Transverse colon (tissue), 4 donors: ENCODE results near the gene IRX5. TPM values are rescaled to one million over a fixed set of nuclear protein-coding genes. Genes with fewer than 3 reads are reported as not detected.

ENCODE experiments used
- DNase-seq: peaks from one replicate; pipeline ENCODE4 v3.0.0-alpha.2; 2019
- H3K27ac ChIP-seq, 4 donors: fragments of 200-600 bp; sonication (generic); 2 replicates each; pipeline ENCODE4 v1.5.1; 2016 to 2018; ENCODE audit warnings: inconsistent platforms in 4 of 4
- H3K27me3 ChIP-seq: fragments of 200-600 bp; sonication (generic); 2 replicates; pipeline ENCODE4 v1.5.1; 2017; ENCODE audit warnings: inconsistent platforms
- H3K36me3 ChIP-seq, 4 donors: fragments of 200-600 bp; sonication (generic); 2 replicates each; pipeline ENCODE4 v1.5.1; 2017 to 2019; ENCODE audit warnings: inconsistent platforms in 4 of 4
- H3K4me1 ChIP-seq, 4 donors: fragments of 200-600 bp; sonication (generic); 2 replicates each; pipeline ENCODE4 v1.5.1; 2017 to 2020; ENCODE audit warnings: inconsistent platforms in 4 of 4
- H3K4me3 ChIP-seq, 4 donors: fragments of 200-600 bp; sonication (generic); 1 replicate in 1 of 4; 2 replicates in 3 of 4; pipeline versions ENCODE4 v1.5.1 to v1.6.1; 2017 to 2019; ENCODE audit warnings: inconsistent platforms in 4 of 4
- H3K9me3 ChIP-seq, 2 donors: fragments of 200-600 bp; sonication (generic); 2 replicates each; pipeline ENCODE4 v1.5.1; 2017 to 2019; ENCODE audit warnings: inconsistent platforms in 2 of 2
- CTCF ChIP-seq, 5 experiments: fragments of 200-600 bp in 3 of 5; fragments of 450-650 bp in 2 of 5; sonication (generic) in 3 of 5; IDR thresholded peaks; 1 replicate in 2 of 5; 2 replicates in 3 of 5; pipeline ENCODE4 v1.5.1; 2016 to 2017; ENCODE audit warnings: antibody characterized with exemption in 5 of 5, inconsistent platforms in 3 of 5, mild to moderate bottlenecking in 2 of 5, moderate library complexity in 1 of 5
- EP300 ChIP-seq: sonication (generic); formaldehyde crosslinking; IDR thresholded peaks from one replicate; pipeline ENCODE4 v1.6.1; 2017; ENCODE audit warnings: antibody characterized with exemption, low read depth
- POLR2A ChIP-seq: fragments of 450-650 bp; IDR thresholded peaks from one replicate; pipeline ENCODE4 v1.6.1; 2016; ENCODE audit warnings: antibody characterized with exemption, mild to moderate bottlenecking, moderate library complexity
- POLR2AphosphoS5 ChIP-seq, 3 donors: sonication (generic); formaldehyde crosslinking; IDR thresholded peaks; one replicate each; pipeline ENCODE4 v1.6.1; 2016; ENCODE audit warnings: antibody characterized with exemption in 3 of 3
- WGBS, 2 donors: methylation state at CpG; one replicate each; pipeline ENCODE4 v1.1.5; 2018; ENCODE audit warnings: low coverage in 1 of 2; 5-methylcytosine and 5-hydroxymethylcytosine counted together
- in situ Hi-C, 4 donors: fragments of 200-750 bp; cut with MboI; loops; one replicate each; pipeline versions ENCODE4 v1.15.0 to v1.15.1; 2017; ENCODE audit warnings: low sequenced_read_pairs in 3 of 4, low pct_ligation_motif_present in 1 of 4, low pct_unique_long_range_greater_than_20kb in 1 of 4
- intact Hi-C: fragments of 100-400 bp; cut with DNase I; formaldehyde crosslinking; loops from one replicate; pipeline ENCODE4 v1.15.1; 2023; ENCODE audit warnings: low total_unique reads
- total RNA-seq, 4 donors: library from RNA; depleted of rRNA; stranded (reverse); fragments of >200 nt; gene quantifications; one replicate each; pipeline ENCODE4 v1.1.0, GENCODE V29; 2016

Gene IRX5
- total RNA-seq, 4 donors from 2014 or later: not detected

- H3K27ac ChIP-seq: no peak overlapping the region
- H3K9me3 ChIP-seq: no peaks in the 10 kb centered on the region
- no peak overlapping the region for H3K4me3 ChIP-seq
- in situ Hi-C loops (no loop called here), intact Hi-C loops (no loop called here)
- H3K4me1 ChIP-seq: no peaks in the 10 kb centered on the region
- no peaks in the 10 kb centered on the region for H3K36me3 ChIP-seq
- DNase-seq: no peak
- H3K27me3 ChIP-seq: no peaks in the 10 kb centered on the region
- WGBS, 2 donors: 85 to 92% methylated on average over 5 of the region's 5 CpGs
- TF ChIP-seq POLR2A (no peak), POLR2AphosphoS5 (IDR thresholded peaks at IDR 0.05) (no peak), CTCF (IDR thresholded peaks at IDR 0.05) (no peak), EP300 (no peak)
Observed at GRCh38 chr16:54970016-54970415, 39.4 kb downstream of the IRX5 start.

- Histone ChIP-seq H3K27me3 (peaks cover 4% of the 10 kb centered on the region), H3K27ac (no peak overlapping the region), H3K9me3 (no peaks in the 10 kb centered on the region), H3K36me3 (no peaks in the 10 kb centered on the region), H3K4me1 (no peaks in the 10 kb centered on the region), H3K4me3 (no peak overlapping the region)
- intact Hi-C loops (no loop called here), in situ Hi-C loops (no loop called here)
- WGBS, 2 donors: 53 to 60% methylated on average over 1 to 5 of the region's 5 CpGs
- TF ChIP-seq CTCF (IDR thresholded peaks at IDR 0.05) (no peak), POLR2A (no peak), POLR2AphosphoS5 (IDR thresholded peaks at IDR 0.05) (no peak)
- no peak for DNase-seq
Observed at GRCh38 chr16:54974367-54974766, 43.7 kb downstream of the IRX5 start.

GRCh38 chr16:54976651-54977200, 46.1 kb downstream of the IRX5 start:
- Histone ChIP-seq H3K27me3 (peaks cover 4% of the 10 kb centered on the region), H3K27ac (no peak overlapping the region), H3K4me1 (no peaks in the 10 kb centered on the region), H3K9me3 (no peaks in the 10 kb centered on the region), H3K36me3 (no peaks in the 10 kb centered on the region), H3K4me3 (no peak overlapping the region)
- WGBS, 2 donors: 90 to 91% methylated on average over 12 to 13 of the region's 13 CpGs
- TF ChIP-seq EP300 (no peak), POLR2A (no peak), POLR2AphosphoS5 (IDR thresholded peaks at IDR 0.05) (no peak), CTCF (IDR thresholded peaks at IDR 0.05) (no peak)
- intact Hi-C loops: no loop called here
- no peak for DNase-seq
- in situ Hi-C loops: no loop called here

- Histone ChIP-seq H3K36me3 (no peaks in the 10 kb centered on the region), H3K4me3 (no peak overlapping the region), H3K4me1 (no peaks in the 10 kb centered on the region), H3K9me3 (no peaks in the 10 kb centered on the region), H3K27me3 (peaks cover 4% of the 10 kb centered on the region), H3K27ac (no peak overlapping the region)
- DNase-seq: no peak
- TF ChIP-seq CTCF (IDR thresholded peaks at IDR 0.05): no peak
- TF ChIP-seq EP300: no peak
- no peak for TF ChIP-seq POLR2AphosphoS5 (IDR thresholded peaks at IDR 0.05)
- no peak for TF ChIP-seq POLR2A
- 63 to 65% methylated on average over 3 to 4 of the region's 4 CpGs for WGBS, 2 donors
- intact Hi-C loops (no loop called here), in situ Hi-C loops (no loop called here)
Observed at GRCh38 chr16:54977211-54977610, 46.5 kb downstream of the IRX5 start.
